Effector memory CD4-positive, alpha-beta T cell (primary cell): Measurements from ENCODE around the gene APOA1.

Experiments
- DNase-seq, 3 donors: peaks; one replicate each; pipeline ENCODE4 v3.0.0-alpha.2; 2020
- H3K27ac ChIP-seq: 2 replicates; pipeline ENCODE4 v1.7.0; 2013; ENCODE audit warnings: mild to moderate bottlenecking, low read length, moderate library complexity; ENCODE audit not compliant: insufficient read depth, poor library complexity, severe bottlenecking
- H3K27me3 ChIP-seq: replicated peaks from 2 replicates; pipeline ENCODE4 v1.7.0; 2013; ENCODE audit warnings: mild to moderate bottlenecking, low read length; ENCODE audit not compliant: insufficient read depth, control insufficient read depth, poor library complexity, severe bottlenecking
- H3K36me3 ChIP-seq: 2 replicates; pipeline ENCODE4 v1.7.0; 2013; ENCODE audit warnings: mild to moderate bottlenecking, low read length, moderate library complexity; ENCODE audit not compliant: control insufficient read depth, insufficient read depth
- H3K4me1 ChIP-seq: 2 replicates; pipeline ENCODE4 v1.7.0; 2013; ENCODE audit warnings: low read length, mild to moderate bottlenecking; ENCODE audit not compliant: control insufficient read depth, insufficient read depth, poor library complexity, severe bottlenecking
- H3K4me3 ChIP-seq: 2 replicates; pipeline ENCODE4 v1.7.0; 2013; ENCODE audit warnings: low read length, low read depth, mild to moderate bottlenecking; ENCODE audit not compliant: insufficient read depth, poor library complexity, severe bottlenecking
- H3K9me3 ChIP-seq: 2 replicates; pipeline ENCODE4 v1.7.0; 2013; ENCODE audit warnings: mild to moderate bottlenecking, low read length, moderate library complexity; ENCODE audit not compliant: control insufficient read depth

The APOA1 gene

GRCh38 chr11:116861539-116861938 lies 24.1 kb upstream of the APOA1 start:
- Histone ChIP-seq H3K27ac (no peak overlapping the region), H3K27me3 (no peaks in the 10 kb centered on the region), H3K4me3 (no peak overlapping the region), H3K36me3 (peaks cover 68% of the 10 kb centered on the region), H3K9me3 (no peaks in the 10 kb centered on the region), H3K4me1 (peaks cover 2% of the 10 kb centered on the region)
- no peak for DNase-seq

GRCh38 chr11:116860303-116860702 lies 22.9 kb upstream of the APOA1 start:
- peaks cover 15% of the 10 kb centered on the region for H3K4me1 ChIP-seq
- H3K4me3 ChIP-seq, result no peak overlapping the region
- H3K9me3 ChIP-seq, result no peaks in the 10 kb centered on the region
- H3K27ac ChIP-seq, result no peak overlapping the region
- peaks cover 64% of the 10 kb centered on the region for H3K36me3 ChIP-seq
- no peak for DNase-seq
- no peaks in the 10 kb centered on the region for H3K27me3 ChIP-seq

GRCh38 chr11:116859175-116859574 lies 21.8 kb upstream of the APOA1 start:
- H3K36me3 ChIP-seq, result peaks cover 55% of the 10 kb centered on the region
- H3K27ac ChIP-seq, result no peak overlapping the region
- H3K9me3 ChIP-seq, result no peaks in the 10 kb centered on the region
- H3K27me3 ChIP-seq, result no peaks in the 10 kb centered on the region
- H3K4me1 ChIP-seq, result peaks cover 22% of the 10 kb centered on the region
- no peak overlapping the region for H3K4me3 ChIP-seq
- no peak for DNase-seq

GRCh38 chr11:116857936-116858335 lies 20.5 kb upstream of the APOA1 start:
- Histone ChIP-seq H3K4me3 (no peak overlapping the region), H3K4me1 (peaks cover 34% of the 10 kb centered on the region), H3K9me3 (no peaks in the 10 kb centered on the region), H3K27ac (no peak overlapping the region), H3K36me3 (peaks cover 51% of the 10 kb centered on the region), H3K27me3 (no peaks in the 10 kb centered on the region)
- no peak for DNase-seq

GRCh38 chr11:116857316-116857715 lies 19.9 kb upstream of the APOA1 start:
- Histone ChIP-seq H3K36me3 (peaks cover 50% of the 10 kb centered on the region), H3K27me3 (no peaks in the 10 kb centered on the region), H3K4me3 (no peak overlapping the region), H3K27ac (no peak overlapping the region), H3K4me1 (peaks cover 40% of the 10 kb centered on the region), H3K9me3 (no peaks in the 10 kb centered on the region)
- DNase-seq, result no peak

GRCh38 chr11:116856423-116856822 lies 19.0 kb upstream of the APOA1 start:
- H3K4me1 ChIP-seq, result peaks cover 48% of the 10 kb centered on the region
- no peak for DNase-seq
- H3K9me3 ChIP-seq, result no peaks in the 10 kb centered on the region
- no peak overlapping the region for H3K4me3 ChIP-seq
- no peak overlapping the region for H3K27ac ChIP-seq
- H3K36me3 ChIP-seq, result peaks cover 41% of the 10 kb centered on the region
- no peaks in the 10 kb centered on the region for H3K27me3 ChIP-seq

GRCh38 chr11:116855413-116855812 lies 18.0 kb upstream of the APOA1 start:
- Histone ChIP-seq H3K27ac (peak overlapping the region; percentile 52), H3K4me1 (peaks cover 57% of the 10 kb centered on the region), H3K27me3 (no peaks in the 10 kb centered on the region), H3K36me3 (peaks cover 31% of the 10 kb centered on the region), H3K9me3 (no peaks in the 10 kb centered on the region), H3K4me3 (no peak overlapping the region)
- no peak for DNase-seq

GRCh38 chr11:116853461-116854073 lies 16.1 kb upstream of the APOA1 start:
- DNase-seq, result peak; percentile 31 to 52 (median 45)
- H3K4me3 ChIP-seq, result peak overlapping the region; percentile 7
- peaks cover 57% of the 10 kb centered on the region for H3K4me1 ChIP-seq
- H3K9me3 ChIP-seq, result no peaks in the 10 kb centered on the region
- no peaks in the 10 kb centered on the region for H3K27me3 ChIP-seq
- H3K27ac ChIP-seq, result peak overlapping the region; percentile 55
- peaks cover 23% of the 10 kb centered on the region for H3K36me3 ChIP-seq

- Histone ChIP-seq H3K27me3 (no peaks in the 10 kb centered on the region), H3K4me3 (no peak overlapping the region), H3K27ac (peak overlapping the region; percentile 55), H3K4me1 (peaks cover 57% of the 10 kb centered on the region), H3K9me3 (no peaks in the 10 kb centered on the region), H3K36me3 (peaks cover 19% of the 10 kb centered on the region)
- no peak for DNase-seq
Observed at GRCh38 chr11:116852261-116853031, 15.0 kb upstream of the APOA1 start.

GRCh38 chr11:116851626-116852025 lies 14.2 kb upstream of the APOA1 start:
- DNase-seq, result peak; percentile 32 to 53 (median 38)
- H3K4me3 ChIP-seq, result no peak overlapping the region
- H3K27ac ChIP-seq, result peak overlapping the region; percentile 55

More at GRCh38 chr11:116851626-116852025, 14.2 kb upstream of the APOA1 start:
- no peaks in the 10 kb centered on the region for H3K27me3 ChIP-seq
- H3K9me3 ChIP-seq, result no peaks in the 10 kb centered on the region
- H3K4me1 ChIP-seq, result peaks cover 55% of the 10 kb centered on the region
- H3K36me3 ChIP-seq, result peaks cover 24% of the 10 kb centered on the region
